ENCODE results near the gene PPM1E.
"Not testable (repeated sequence)": the region's sequence is repeated elsewhere in the genome, so short reads cannot be mapped to it uniquely, and the experiment has no call there.

DNA sequence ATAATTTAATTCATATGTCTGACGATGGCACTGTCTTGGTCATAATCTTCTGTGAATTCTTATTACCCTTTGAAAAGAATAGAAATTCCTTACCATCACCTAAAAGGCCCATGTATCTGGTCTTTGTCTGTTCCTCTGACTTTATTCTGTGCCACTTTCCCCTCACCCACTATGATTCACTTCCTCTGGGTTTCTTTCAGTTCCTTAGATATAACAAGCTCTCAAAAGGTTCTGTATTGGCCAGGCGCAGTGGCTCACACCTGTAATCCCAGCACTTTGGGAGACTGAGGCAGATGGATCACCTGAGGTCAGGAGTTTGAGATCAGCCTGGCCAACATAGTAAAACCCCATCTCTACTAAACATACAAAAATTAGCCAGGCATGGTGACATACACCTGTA is 198.7 kb downstream of the PPM1E start:
- TF ChIP-seq EP300, CTCF, POLR2AphosphoS5, POLR2A (IDR thresholded peaks at IDR 0.05): not testable (repeated sequence)

Data from suprapubic skin (tissue), 4 donors.